GM21723 (cell line): ENCODE measurements around the gene ADGRL3.
"Not testable (repeated sequence)": the region's sequence is repeated elsewhere in the genome, so short reads cannot be mapped to it uniquely, and the experiment has no call there.

Source experiments
- ATAC-seq: cut with Tn5 transposase; IDR thresholded peaks from one replicate; pipeline ENCODE4 v1.9.1; 2021; ENCODE audit warnings: mild to moderate bottlenecking, moderate library complexity; ENCODE audit not compliant: unreplicated experiment

Gene ADGRL3

GRCh38 chr4:61924131-61924530 is 724.0 kb downstream of the ADGRL3 start:
- no peak for ATAC-seq

DNA sequence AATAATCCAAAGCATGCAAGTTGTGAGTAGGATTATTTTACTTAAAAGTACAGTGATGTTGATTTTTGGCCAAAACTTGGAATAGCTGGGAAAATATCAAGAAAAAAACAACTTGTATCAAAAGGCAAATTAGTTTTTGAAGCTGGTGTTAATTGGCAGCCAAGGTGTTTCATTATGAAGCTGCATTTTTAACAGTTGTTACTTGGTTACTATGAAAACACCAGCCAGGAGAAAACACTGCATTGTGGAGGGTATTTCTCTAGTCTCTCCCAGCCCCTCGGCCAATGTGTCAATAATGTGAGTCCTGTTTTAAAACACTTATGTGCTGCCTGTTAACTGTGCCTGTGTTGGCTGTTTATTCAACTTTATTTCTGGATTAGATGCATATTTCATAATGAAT is 733.4 kb downstream of the ADGRL3 start:
- no peak for ATAC-seq

DNA sequence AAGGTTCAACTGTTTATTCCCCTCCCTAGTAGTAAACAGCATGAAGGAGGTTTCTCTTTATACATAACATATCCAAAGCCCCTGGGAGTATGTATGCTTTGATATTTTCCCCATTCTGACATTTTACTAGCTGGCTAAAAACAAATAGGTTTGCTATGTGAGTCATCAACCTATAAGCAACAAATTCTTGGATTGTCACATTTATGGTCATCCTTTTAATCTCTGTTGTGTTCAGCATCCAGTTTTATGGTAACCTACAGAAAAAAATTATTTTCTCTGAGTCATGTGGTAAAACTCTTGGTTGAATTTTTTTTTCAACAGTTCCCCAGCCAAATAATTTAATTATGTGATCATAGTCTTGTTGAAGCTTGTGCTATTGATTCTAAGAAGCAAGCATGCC is 734.1 kb downstream of the ADGRL3 start:
- no peak for ATAC-seq

DNA sequence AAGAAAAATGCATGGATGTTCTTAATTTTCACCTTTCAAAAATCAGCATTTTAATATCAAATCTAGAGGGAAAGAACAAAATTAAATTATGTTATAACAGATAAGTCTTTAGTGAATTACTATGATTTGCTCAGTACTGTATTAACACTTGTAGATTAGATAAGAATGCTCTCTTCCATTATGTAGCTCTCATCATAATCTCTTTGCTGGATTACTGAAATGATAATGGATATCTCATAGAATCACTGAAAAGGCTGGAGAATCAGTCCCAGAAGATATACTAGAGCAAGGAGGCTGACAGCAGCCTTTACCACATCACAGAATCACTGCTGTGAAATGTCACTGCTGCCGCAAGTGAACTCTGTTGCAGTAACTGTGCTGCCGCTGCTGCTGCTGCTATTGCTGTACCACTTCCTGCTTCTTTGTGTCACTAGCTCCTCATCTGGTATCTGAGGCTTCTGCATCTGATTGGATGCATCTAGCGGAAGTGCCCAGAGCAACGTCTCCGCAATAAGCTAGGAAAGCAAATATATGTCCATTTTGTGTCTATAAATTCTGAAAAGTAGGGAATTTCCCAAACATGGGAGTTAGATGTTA is 738.2 kb downstream of the ADGRL3 start:
- no peak for ATAC-seq

GRCh38 chr4:61950625-61951024 is 750.5 kb downstream of the ADGRL3 start:
- ATAC-seq: no peak

DNA sequence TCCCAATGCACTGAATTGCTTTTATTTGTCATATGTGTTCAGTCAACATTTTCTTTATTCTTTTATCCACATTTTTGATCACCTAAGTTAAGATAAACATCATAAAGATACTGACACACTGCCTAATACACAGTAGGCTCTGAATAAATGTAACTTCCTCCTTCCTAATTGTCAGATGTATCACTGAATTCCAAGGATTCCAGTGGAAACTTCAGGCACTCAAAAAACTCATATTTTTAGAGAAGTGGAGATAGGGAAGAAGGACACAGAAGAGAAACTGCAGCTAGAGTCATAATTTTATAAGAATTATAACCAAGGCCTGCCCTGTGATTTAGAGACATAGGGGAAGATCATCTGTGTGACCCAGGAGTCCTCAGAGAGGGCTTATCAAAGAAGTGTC is 753.3 kb downstream of the ADGRL3 start:
- no peak for ATAC-seq

DNA sequence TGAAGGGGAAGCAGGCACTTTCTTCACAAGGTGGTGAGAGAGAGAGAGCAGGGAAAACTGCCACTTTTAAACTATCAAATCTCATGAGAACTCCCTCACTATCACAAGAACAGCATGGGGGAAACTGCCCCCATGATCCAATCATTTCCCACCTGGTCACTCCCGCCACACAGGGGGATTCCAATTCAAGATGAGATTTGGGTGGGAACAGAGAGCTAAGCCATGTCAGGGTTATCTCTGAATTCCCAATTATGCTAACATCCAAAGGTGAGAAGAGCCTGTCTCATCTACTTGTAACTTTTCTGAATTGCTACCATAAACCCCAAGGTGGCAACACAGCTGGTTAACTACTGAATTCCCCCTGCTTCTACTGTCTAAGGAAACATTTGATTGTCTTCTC is 758.5 kb downstream of the ADGRL3 start:
- no peak for ATAC-seq

- ATAC-seq: no peak
Measured at GRCh38 chr4:61959087-61959486, 759.0 kb downstream of the ADGRL3 start.

DNA sequence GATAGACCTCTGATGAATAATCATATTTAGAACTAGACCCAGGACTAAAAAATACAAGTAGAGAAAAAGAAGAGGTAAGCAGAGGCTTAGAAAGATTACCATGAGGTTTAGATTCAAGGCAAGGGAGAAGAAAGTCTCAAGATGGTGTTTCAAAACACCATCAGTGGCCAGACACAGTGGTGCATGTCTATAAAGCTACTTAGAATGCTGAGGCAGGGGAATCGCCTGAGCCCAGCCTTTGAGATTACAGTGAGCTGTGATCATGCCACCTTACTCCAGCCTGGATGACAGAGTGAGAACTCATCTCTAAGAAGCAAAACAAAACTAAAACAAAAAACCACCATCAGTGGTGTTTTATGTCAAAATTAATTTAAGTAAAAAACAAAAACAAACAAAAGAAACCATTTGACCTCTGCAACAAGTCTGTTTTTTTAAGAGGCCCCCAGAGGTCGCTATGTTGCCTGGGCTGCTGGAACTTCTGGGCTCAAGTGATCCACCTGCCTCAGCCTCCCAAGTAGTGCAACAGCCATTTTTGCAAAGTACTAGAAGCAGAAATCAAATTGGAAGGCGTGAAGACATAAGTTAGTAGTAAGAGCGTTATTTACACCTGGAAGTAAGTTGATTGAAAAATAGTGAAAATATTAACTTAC is 784.3 kb downstream of the ADGRL3 start:
- ATAC-seq: no peak

GRCh38 chr4:61985426-61985825 is 785.3 kb downstream of the ADGRL3 start:
- ATAC-seq: no peak

DNA sequence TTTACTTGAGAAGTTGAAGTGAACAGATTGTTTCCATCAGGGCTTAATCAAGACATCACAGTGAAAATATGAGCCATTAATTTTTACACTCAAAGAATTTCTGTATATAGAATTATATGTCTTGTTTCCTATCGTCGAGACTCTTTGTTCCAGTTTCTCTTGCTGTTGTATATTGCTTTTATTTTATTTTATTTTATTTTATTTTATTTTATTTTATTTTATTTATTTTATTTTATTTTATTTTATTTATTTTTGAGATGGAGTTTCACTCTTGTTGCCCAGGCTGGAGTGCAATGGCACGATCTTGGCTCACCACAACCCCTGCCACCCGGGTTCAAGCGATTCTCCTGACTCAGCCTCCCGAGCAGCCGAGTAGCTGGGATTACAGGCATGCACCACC is 786.8 kb downstream of the ADGRL3 start:
- ATAC-seq: not testable (repeated sequence)

DNA sequence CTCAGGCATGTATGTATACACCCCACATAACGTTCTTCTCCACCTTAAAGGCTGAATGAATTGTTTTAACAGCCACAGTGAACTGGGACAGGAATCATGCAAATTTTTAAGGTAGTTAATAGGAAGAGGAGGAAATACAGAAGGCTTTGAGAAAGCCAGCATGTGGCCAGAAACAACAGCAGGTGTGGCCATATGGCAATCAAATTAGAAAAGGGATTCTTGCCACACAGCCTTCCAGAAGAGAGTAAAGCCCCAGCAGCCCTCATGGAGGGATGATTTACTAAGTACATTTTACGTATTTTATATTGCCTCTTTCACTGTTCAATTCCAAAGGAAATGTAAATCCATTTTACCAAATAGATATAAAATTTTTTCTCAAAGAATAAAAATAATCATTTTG is 792.2 kb downstream of the ADGRL3 start:
- no peak for ATAC-seq

DNA sequence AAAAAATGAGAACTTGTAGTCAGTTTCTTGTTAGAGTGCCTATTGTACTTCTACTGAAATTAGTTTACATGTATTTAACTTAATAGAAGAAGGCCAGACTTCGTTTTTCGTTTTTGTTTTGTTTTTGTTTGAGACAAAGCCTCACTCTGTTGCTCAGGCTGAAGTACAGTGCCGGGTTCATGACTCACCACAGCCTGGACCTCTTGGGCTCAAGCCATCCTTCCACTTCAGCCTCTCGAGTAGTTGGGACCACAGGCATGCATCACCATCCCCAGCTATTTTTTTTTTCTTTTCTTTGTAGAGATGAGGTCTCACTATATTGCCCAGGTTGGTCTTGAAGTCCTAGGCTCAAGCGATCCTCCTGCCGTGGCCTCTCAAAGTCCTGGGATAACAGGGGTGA is 793.9 kb downstream of the ADGRL3 start:
- ATAC-seq: no peak

DNA sequence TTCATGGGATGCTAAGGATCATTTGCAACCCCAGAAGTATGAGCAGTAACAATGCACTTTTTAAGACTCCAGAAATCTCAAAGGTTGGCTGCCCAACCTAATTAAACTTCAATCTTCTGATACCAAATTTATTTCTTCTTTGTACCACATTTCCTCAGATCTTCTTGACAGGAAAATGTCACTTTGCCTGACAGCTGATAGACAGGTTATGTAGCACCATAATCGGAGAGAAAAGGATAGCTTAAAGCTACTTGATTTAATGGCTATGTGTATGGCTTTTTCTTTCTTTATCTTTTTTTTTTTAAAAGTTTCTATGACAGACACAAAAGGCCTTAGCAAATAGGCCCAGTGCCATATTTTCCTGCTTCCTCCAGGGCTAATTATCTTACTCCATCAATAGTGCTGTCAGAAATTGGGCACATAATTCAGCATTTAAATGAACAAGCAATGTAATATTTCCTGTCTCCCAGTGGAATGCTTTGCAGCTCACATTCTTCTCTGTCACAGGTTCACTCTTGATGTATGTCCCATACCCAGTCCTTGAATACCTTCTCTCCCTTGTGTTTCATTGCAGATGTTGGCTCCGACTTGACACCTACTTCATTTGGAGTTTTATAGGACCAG is 795.7 kb downstream of the ADGRL3 start:
- no peak for ATAC-seq

DNA sequence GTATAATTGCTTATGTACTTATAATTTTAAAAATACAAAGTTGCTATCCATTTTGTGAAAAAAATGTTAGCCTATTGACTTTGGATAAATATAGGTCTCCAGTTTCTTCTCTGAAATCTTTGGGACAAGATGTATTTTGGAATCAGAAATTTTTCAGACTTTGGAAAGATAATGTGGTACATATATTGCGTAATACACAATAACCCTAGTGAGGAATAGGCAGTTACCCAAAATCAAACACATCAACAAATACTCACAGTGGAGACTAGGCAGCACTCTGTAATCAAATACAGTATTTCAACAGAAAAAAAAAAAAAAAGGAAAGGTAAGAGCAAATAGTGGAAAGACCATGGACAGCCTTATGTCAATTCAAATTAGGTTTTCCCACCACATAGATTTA is 796.8 kb downstream of the ADGRL3 start:
- no peak for ATAC-seq

DNA sequence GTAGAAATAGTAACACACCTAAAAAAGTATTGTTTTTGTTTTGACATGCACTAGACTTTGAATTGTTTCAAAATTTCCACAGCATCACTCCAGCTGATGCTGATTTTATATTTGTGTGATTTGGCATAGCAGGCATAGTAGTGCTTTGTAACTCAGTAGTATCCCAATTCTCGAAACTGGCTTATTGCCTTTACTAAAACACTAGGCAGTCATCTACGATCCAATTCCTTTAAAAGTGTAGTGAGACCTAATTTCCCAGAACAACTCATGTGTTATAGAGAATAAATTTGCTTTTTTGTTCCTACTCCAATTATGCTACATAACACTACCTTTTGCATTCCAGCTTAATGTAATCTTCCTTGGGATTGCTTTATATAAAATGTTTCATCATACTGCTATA is 797.7 kb downstream of the ADGRL3 start:
- ATAC-seq: no peak

DNA sequence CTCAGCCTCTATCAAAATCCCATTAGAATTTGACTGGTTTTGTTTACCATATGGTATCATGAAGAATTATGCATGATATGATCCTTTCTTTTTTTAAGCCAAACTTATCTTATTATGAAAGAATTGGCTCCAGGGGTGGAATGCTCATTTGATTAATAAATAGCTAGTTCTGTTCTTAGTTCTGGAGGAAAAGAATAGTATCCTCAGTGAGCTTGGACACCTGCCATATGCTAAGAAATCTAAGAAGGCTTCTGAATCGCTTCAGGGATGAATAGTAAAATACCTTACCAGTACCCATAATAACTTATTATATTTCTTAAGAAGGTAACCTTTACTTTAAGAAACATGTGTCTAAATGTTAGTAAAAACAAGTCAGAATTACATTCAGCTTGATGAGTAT is 803.6 kb downstream of the ADGRL3 start:
- ATAC-seq: no peak

GRCh38 chr4:62004881-62005280 is 804.8 kb downstream of the ADGRL3 start:
- ATAC-seq: no peak

- ATAC-seq: no peak
Measured at GRCh38 chr4:62006108-62006507, 806.0 kb downstream of the ADGRL3 start.

- no peak for ATAC-seq
Measured at GRCh38 chr4:62015043-62015739, 815.1 kb downstream of the ADGRL3 start.

GRCh38 chr4:62018537-62018936 is 818.4 kb downstream of the ADGRL3 start:
- ATAC-seq: no peak

- no peak for ATAC-seq
Measured at GRCh38 chr4:62023633-62024032, 823.5 kb downstream of the ADGRL3 start.
